Ovary (tissue), 3 donors: ENCODE data around the gene ASMTL.

ENCODE experiments used
- EP300 ChIP-seq: sonication (generic); formaldehyde crosslinking; IDR thresholded peaks from one replicate; pipeline ENCODE4 v1.6.1; 2017; ENCODE audit warnings: antibody characterized with exemption
- TF ChIP-seq, protein P1 (sequence below), 3 donors: fragments of 450-650 bp in 2 of 3; fragments of 200-600 bp in 1 of 3; IDR thresholded peaks; one replicate each; pipeline versions ENCODE4 v1.5.1 to v1.8.0; 2016 to 2022; ENCODE audit warnings: antibody characterized with exemption in 3 of 3, mild to moderate bottlenecking in 1 of 3
- donor health status: DM: no; HTN: no; CAD: no.

DNA sequence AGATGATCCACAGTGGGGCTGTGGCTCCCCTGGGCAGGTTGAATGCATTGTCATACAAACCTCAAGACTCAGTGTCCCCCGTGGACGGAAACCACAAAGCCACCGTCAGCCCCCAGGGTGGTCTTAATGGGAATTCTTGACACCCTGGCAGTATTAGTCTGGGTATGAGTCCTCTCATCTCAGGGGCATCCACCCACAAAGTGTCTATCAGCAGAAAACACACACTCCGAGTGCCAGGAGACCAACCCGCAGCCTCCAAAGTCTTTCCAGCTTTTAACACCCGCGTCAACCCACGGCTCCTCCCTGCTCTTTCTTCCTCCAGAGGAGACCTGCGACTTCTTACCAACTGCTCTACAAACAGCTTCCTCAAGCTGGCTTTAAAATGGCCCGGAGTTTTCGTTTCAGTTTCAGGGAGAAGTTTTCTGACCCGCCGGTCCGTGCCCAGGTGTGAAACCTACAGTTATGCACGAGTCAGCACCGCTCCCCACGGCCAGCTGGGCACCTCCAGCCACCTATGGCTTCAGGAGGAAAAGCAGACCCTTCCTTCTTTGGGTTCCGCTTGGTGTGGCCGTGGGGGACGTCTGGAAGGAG, 14.4 kb upstream of the ASMTL start:
- TF ChIP-seq, protein P1, sequence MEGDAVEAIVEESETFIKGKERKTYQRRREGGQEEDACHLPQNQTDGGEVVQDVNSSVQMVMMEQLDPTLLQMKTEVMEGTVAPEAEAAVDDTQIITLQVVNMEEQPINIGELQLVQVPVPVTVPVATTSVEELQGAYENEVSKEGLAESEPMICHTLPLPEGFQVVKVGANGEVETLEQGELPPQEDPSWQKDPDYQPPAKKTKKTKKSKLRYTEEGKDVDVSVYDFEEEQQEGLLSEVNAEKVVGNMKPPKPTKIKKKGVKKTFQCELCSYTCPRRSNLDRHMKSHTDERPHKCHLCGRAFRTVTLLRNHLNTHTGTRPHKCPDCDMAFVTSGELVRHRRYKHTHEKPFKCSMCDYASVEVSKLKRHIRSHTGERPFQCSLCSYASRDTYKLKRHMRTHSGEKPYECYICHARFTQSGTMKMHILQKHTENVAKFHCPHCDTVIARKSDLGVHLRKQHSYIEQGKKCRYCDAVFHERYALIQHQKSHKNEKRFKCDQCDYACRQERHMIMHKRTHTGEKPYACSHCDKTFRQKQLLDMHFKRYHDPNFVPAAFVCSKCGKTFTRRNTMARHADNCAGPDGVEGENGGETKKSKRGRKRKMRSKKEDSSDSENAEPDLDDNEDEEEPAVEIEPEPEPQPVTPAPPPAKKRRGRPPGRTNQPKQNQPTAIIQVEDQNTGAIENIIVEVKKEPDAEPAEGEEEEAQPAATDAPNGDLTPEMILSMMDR (IDR thresholded peaks at IDR 0.05): no peak
- no peak for TF ChIP-seq EP300
